Measurements from ENCODE around the gene PARVG.

PARVG gene

DNA sequence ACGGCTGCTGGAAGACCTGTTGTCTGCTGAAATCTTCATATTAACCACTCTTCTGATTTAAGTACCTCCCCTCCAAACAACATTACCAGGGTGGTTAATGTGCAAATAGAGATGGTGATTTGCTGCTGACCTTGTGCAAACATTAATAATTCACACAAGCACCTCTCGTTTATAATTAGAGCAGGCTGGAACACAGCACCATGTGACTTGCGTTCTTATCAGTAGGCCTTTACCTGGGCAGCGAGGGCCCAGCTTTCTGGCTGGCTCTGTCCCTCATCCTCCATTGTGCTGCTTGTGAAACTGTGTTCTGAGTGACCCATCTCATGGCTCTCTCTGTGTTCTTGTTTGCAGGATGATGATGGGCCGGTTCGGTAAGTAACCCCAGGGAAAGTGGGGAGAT is 41.0 kb upstream of the PARVG start:
- H3K9ac ChIP-seq, result no peak overlapping the region
- TF ChIP-seq CTCF (IDR thresholded peaks at IDR 0.05), result no peak
- no peaks in the 10 kb centered on the region for H3K79me2 ChIP-seq
- no peak overlapping the region for H2AFZ ChIP-seq
- H3K27me3 ChIP-seq (ENCODE audit: control insufficient read depth, insufficient read depth, low read length), result no peaks in the 10 kb centered on the region
- no peak overlapping the region for H3K4me3 ChIP-seq (ENCODE audit: low read depth, low read length)
- no peaks in the 10 kb centered on the region for H3K4me1 ChIP-seq
- H3K9me3 ChIP-seq (ENCODE audit: control insufficient read depth, low read length), result no peaks in the 10 kb centered on the region
- H3K36me3 ChIP-seq (ENCODE audit: control insufficient read depth, insufficient read depth, low read length), result no peaks in the 10 kb centered on the region
- H3K27ac ChIP-seq, result no peak overlapping the region
- H3K4me2 ChIP-seq (ENCODE audit: low read length), result no peak overlapping the region

GRCh38 chr22:44142421-44143104 is 38.2 kb upstream of the PARVG start:
- Histone ChIP-seq H3K4me2 (ENCODE audit: low read length) (no peak overlapping the region), H3K9me3 (ENCODE audit: control insufficient read depth, low read length) (no peaks in the 10 kb centered on the region), H3K4me1 (no peaks in the 10 kb centered on the region), H3K4me3 (ENCODE audit: low read depth, low read length) (no peak overlapping the region), H2AFZ (no peak overlapping the region), H3K27ac (no peak overlapping the region), H3K27me3 (ENCODE audit: control insufficient read depth, insufficient read depth, low read length) (no peaks in the 10 kb centered on the region), H3K79me2 (no peaks in the 10 kb centered on the region), H3K9ac (no peak overlapping the region), H3K36me3 (ENCODE audit: control insufficient read depth, insufficient read depth, low read length) (no peaks in the 10 kb centered on the region)
- no peak for TF ChIP-seq CTCF (IDR thresholded peaks at IDR 0.05)

DNA sequence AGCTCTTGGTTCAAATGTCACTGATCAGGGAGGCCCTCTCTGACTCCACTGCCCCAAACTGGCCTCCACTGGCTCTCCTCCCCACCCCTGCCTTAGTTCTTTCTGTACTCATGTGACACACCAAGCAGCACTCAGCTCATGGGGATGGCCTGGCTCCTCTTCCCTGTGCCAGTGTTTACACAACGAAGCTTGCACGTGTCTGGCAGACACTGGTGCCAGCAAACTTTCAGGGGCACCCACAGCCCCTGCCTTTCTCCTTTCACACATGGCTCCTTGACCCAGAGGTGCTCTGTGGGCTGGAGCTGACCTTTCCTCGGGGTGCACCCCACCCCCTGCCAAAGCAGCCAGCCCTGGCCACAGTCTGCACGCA is 37.6 kb upstream of the PARVG start:
- Histone ChIP-seq H3K4me1 (no peaks in the 10 kb centered on the region), H3K9ac (no peak overlapping the region), H3K27me3 (ENCODE audit: control insufficient read depth, insufficient read depth, low read length) (no peaks in the 10 kb centered on the region), H3K4me3 (ENCODE audit: low read depth, low read length) (no peak overlapping the region), H3K27ac (no peak overlapping the region), H3K4me2 (ENCODE audit: low read length) (no peak overlapping the region), H3K79me2 (no peaks in the 10 kb centered on the region), H3K9me3 (ENCODE audit: control insufficient read depth, low read length) (no peaks in the 10 kb centered on the region), H3K36me3 (ENCODE audit: control insufficient read depth, insufficient read depth, low read length) (no peaks in the 10 kb centered on the region), H2AFZ (no peak overlapping the region)
- TF ChIP-seq CTCF (IDR thresholded peaks at IDR 0.05), result no peak

DNA sequence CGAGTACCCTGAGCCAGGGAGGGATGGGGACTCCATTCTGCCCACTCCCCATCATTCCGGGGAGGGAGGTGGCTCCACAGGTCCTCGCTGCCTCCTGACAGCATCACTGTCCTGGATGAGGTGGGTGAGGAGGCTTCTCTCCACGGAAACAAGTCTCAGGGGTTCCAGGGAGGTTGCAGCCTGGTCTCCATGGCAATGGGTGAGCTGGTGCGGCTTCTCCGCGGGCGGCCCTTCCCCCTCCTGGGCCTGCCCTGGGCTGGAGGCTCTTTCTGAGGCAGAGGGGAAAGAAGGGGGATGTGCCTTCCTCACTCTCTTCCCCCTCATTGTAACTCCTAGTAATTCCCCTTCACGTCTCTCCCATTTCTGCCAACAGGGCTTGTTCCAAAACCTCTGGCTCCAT is 37.1 kb upstream of the PARVG start:
- H3K36me3 ChIP-seq (ENCODE audit: control insufficient read depth, insufficient read depth, low read length), result no peaks in the 10 kb centered on the region
- H3K27ac ChIP-seq, result no peak overlapping the region
- no peak overlapping the region for H3K4me2 ChIP-seq (ENCODE audit: low read length)
- H2AFZ ChIP-seq, result no peak overlapping the region
- H3K4me3 ChIP-seq (ENCODE audit: low read depth, low read length), result no peak overlapping the region
- no peaks in the 10 kb centered on the region for H3K27me3 ChIP-seq (ENCODE audit: control insufficient read depth, insufficient read depth, low read length)
- H3K9ac ChIP-seq, result no peak overlapping the region
- no peak for TF ChIP-seq CTCF (IDR thresholded peaks at IDR 0.05)
- no peaks in the 10 kb centered on the region for H3K4me1 ChIP-seq
- H3K9me3 ChIP-seq (ENCODE audit: control insufficient read depth, low read length), result no peaks in the 10 kb centered on the region
- H3K79me2 ChIP-seq, result no peaks in the 10 kb centered on the region

- Histone ChIP-seq H2AFZ (no peak overlapping the region), H3K4me1 (no peaks in the 10 kb centered on the region), H3K36me3 (ENCODE audit: control insufficient read depth, insufficient read depth, low read length) (no peaks in the 10 kb centered on the region), H3K4me2 (ENCODE audit: low read length) (no peak overlapping the region), H3K9ac (no peak overlapping the region), H3K9me3 (ENCODE audit: control insufficient read depth, low read length) (no peaks in the 10 kb centered on the region), H3K27ac (no peak overlapping the region), H3K27me3 (ENCODE audit: control insufficient read depth, insufficient read depth, low read length) (no peaks in the 10 kb centered on the region), H3K4me3 (ENCODE audit: low read depth, low read length) (no peak overlapping the region), H3K79me2 (no peaks in the 10 kb centered on the region)
- no peak for TF ChIP-seq CTCF (IDR thresholded peaks at IDR 0.05)
These were observed 36.6 kb upstream of the PARVG start for GRCh38 chr22:44144046-44144569.

Data from parathyroid adenoma (tissue), 2 donors.